Activated CD4-positive, alpha-beta T cell treated with anti-CD3 and anti-CD28 coated beads, Interleukin-2, amount 10 ng/mL, durations not matched to agents 7 days and 5 days (primary cell): ENCODE results near the gene IQCK. TPM values are rescaled to one million over a fixed set of nuclear protein-coding genes. Genes with fewer than 3 reads are reported as not detected.
"Not testable (repeated sequence)": the region's sequence is repeated elsewhere in the genome, so short reads cannot be mapped to it uniquely, and the experiment has no call there.

ENCODE experiments used
- CTCF ChIA-PET: fragments of 350-600 bp; sonication (Branson Sonifier 250); formaldehyde crosslinking; loops from one replicate; lab custom pipeline; 2021; ENCODE audit warnings: antibody characterized with exemption; lab: Charles Lee
- POLR2A ChIA-PET: fragments of 350-600 bp; sonication (Branson Sonifier 250); formaldehyde crosslinking; loops from one replicate; lab custom pipeline; 2021; ENCODE audit warnings: antibody characterized with exemption; lab: Charles Lee
- DNase-seq: peaks from one replicate; pipeline ENCODE4 v3.0.0-alpha.2; 2020
- H3K27ac Mint-ChIP-seq: one replicate; pipeline ENCODE4 v1.8.0; 2021; ENCODE audit warnings: mild to moderate bottlenecking, moderate library complexity, mixed read lengths
- H3K27me3 Mint-ChIP-seq: one replicate; pipeline ENCODE4 v1.8.0; 2021; ENCODE audit warnings: mixed read lengths
- H3K36me3 Mint-ChIP-seq: one replicate; pipeline ENCODE4 v1.8.0; 2021; ENCODE audit warnings: low read depth, mixed read lengths
- H3K4me1 Mint-ChIP-seq: one replicate; pipeline ENCODE4 v1.8.0; 2021; ENCODE audit warnings: mixed read lengths
- H3K4me3 Mint-ChIP-seq: one replicate; pipeline ENCODE4 v1.8.0; 2021; ENCODE audit warnings: mild to moderate bottlenecking, moderate library complexity, mixed read lengths
- H3K9me3 Mint-ChIP-seq: one replicate; pipeline ENCODE4 v1.8.0; 2021; ENCODE audit warnings: mixed read lengths
- total RNA-seq, 2 experiments: library from RNA; stranded (reverse); gene quantifications; one replicate each; pipeline ENCODE4 v1.2.3, GENCODE V29; 2021

The IQCK gene
- total RNA-seq, 2 experiments from 2014 or later: 1.1 to 1.5 TPM

GRCh38 chr16:19771796-19772195 is 53.7 kb downstream of the IQCK start:
- H3K27me3 Mint-ChIP-seq: no peaks in the 10 kb centered on the region
- no peak overlapping the region for H3K4me3 Mint-ChIP-seq
- no peak for DNase-seq
- peaks cover 2% of the 10 kb centered on the region for H3K9me3 Mint-ChIP-seq
- no peaks in the 10 kb centered on the region for H3K4me1 Mint-ChIP-seq
- CTCF ChIA-PET: no interaction called here
- POLR2A ChIA-PET: no interaction called here
- no peak overlapping the region for H3K27ac Mint-ChIP-seq
- H3K36me3 Mint-ChIP-seq: no peaks in the 10 kb centered on the region

GRCh38 chr16:19774024-19774423 is 56.0 kb downstream of the IQCK start:
- Mint-ChIP-seq H3K27ac (no peak overlapping the region), H3K4me3 (no peak overlapping the region), H3K4me1 (peaks cover 2% of the 10 kb centered on the region), H3K36me3 (no peaks in the 10 kb centered on the region), H3K27me3 (no peaks in the 10 kb centered on the region), H3K9me3 (peaks cover 2% of the 10 kb centered on the region)
- POLR2A ChIA-PET: no interaction called here
- no peak for DNase-seq
- CTCF ChIA-PET: no interaction called here

- CTCF ChIA-PET: no interaction called here
- no peak for DNase-seq
- H3K36me3 Mint-ChIP-seq: no peaks in the 10 kb centered on the region
- H3K27ac Mint-ChIP-seq: no peak overlapping the region
- peaks cover 2% of the 10 kb centered on the region for H3K4me1 Mint-ChIP-seq
- POLR2A ChIA-PET: no interaction called here
- no peak overlapping the region for H3K4me3 Mint-ChIP-seq
- H3K27me3 Mint-ChIP-seq: no peaks in the 10 kb centered on the region
- no peaks in the 10 kb centered on the region for H3K9me3 Mint-ChIP-seq
These were observed 58.1 kb downstream of the IQCK start for GRCh38 chr16:19776147-19776546.

- H3K36me3 Mint-ChIP-seq: no peaks in the 10 kb centered on the region
These were observed 58.5 kb downstream of the IQCK start for GRCh38 chr16:19776565-19776964.

GRCh38 chr16:19780321-19780720 is 62.2 kb downstream of the IQCK start:
- DNase-seq: no peak
- H3K36me3 Mint-ChIP-seq: no peaks in the 10 kb centered on the region
- H3K4me1 Mint-ChIP-seq: peaks cover 2% of the 10 kb centered on the region
- no peaks in the 10 kb centered on the region for H3K27me3 Mint-ChIP-seq
- ChIA-PET POLR2A (no interaction called here), CTCF (no interaction called here)
- H3K27ac Mint-ChIP-seq: no peak overlapping the region
- no peak overlapping the region for H3K4me3 Mint-ChIP-seq
- no peaks in the 10 kb centered on the region for H3K9me3 Mint-ChIP-seq

More at GRCh38 chr16:19776565-19776964, 58.5 kb downstream of the IQCK start:
- Mint-ChIP-seq H3K4me3 (no peak overlapping the region), H3K4me1 (peaks cover 2% of the 10 kb centered on the region), H3K9me3 (no peaks in the 10 kb centered on the region), H3K27ac (no peak overlapping the region), H3K27me3 (no peaks in the 10 kb centered on the region)
- POLR2A ChIA-PET: no interaction called here
- CTCF ChIA-PET: no interaction called here
- DNase-seq: no peak

GRCh38 chr16:19781226-19781625 is 63.2 kb downstream of the IQCK start:
- CTCF ChIA-PET: no interaction called here
- H3K27ac Mint-ChIP-seq: no peak overlapping the region
- no peak for DNase-seq
- H3K36me3 Mint-ChIP-seq: no peaks in the 10 kb centered on the region
- H3K4me3 Mint-ChIP-seq: no peak overlapping the region
- H3K9me3 Mint-ChIP-seq: no peaks in the 10 kb centered on the region
- H3K4me1 Mint-ChIP-seq: peaks cover 2% of the 10 kb centered on the region
- POLR2A ChIA-PET: no interaction called here
- no peaks in the 10 kb centered on the region for H3K27me3 Mint-ChIP-seq

GRCh38 chr16:19783363-19784182 is 65.5 kb downstream of the IQCK start:
- Mint-ChIP-seq H3K36me3 (no peaks in the 10 kb centered on the region), H3K27me3 (no peaks in the 10 kb centered on the region), H3K4me3 (no peak overlapping the region), H3K4me1 (no peaks in the 10 kb centered on the region), H3K9me3 (no peaks in the 10 kb centered on the region), H3K27ac (no peak overlapping the region)
- CTCF ChIA-PET: no interaction called here
- no peak for DNase-seq
- POLR2A ChIA-PET: no interaction called here

GRCh38 chr16:19784183-19784736 is 66.2 kb downstream of the IQCK start:
- CTCF ChIA-PET: no interaction called here
- Mint-ChIP-seq H3K36me3 (no peaks in the 10 kb centered on the region), H3K4me3 (no peak overlapping the region), H3K27me3 (no peaks in the 10 kb centered on the region), H3K9me3 (no peaks in the 10 kb centered on the region), H3K4me1 (no peaks in the 10 kb centered on the region), H3K27ac (no peak overlapping the region)
- no peak for DNase-seq
- POLR2A ChIA-PET: no interaction called here

GRCh38 chr16:19785081-19785480 is 67.0 kb downstream of the IQCK start:
- Mint-ChIP-seq H3K27ac (no peak overlapping the region), H3K27me3 (no peaks in the 10 kb centered on the region), H3K9me3 (no peaks in the 10 kb centered on the region), H3K4me1 (no peaks in the 10 kb centered on the region), H3K4me3 (no peak overlapping the region), H3K36me3 (no peaks in the 10 kb centered on the region)
- CTCF ChIA-PET: no interaction called here
- DNase-seq: no peak
- POLR2A ChIA-PET: no interaction called here

GRCh38 chr16:19785512-19786130 is 67.5 kb downstream of the IQCK start:
- DNase-seq: no peak
- ChIA-PET CTCF (no interaction called here), POLR2A (no interaction called here)
- Mint-ChIP-seq H3K9me3 (no peaks in the 10 kb centered on the region), H3K4me1 (no peaks in the 10 kb centered on the region), H3K27me3 (no peaks in the 10 kb centered on the region), H3K36me3 (no peaks in the 10 kb centered on the region), H3K27ac (no peak overlapping the region), H3K4me3 (no peak overlapping the region)

- Mint-ChIP-seq H3K36me3 (peaks cover 14% of the 10 kb centered on the region), H3K4me1 (peaks cover 21% of the 10 kb centered on the region), H3K9me3 (peaks cover 14% of the 10 kb centered on the region)
- H3K27ac Mint-ChIP-seq, POLR2A ChIA-PET, H3K4me3 Mint-ChIP-seq, H3K27me3 Mint-ChIP-seq, DNase-seq, CTCF ChIA-PET: not testable (repeated sequence)
These were observed 83.3 kb downstream of the IQCK start for GRCh38 chr16:19801369-19801768.

GRCh38 chr16:19801824-19802223 is 83.8 kb downstream of the IQCK start:
- H3K27ac Mint-ChIP-seq, H3K4me3 Mint-ChIP-seq, H3K27me3 Mint-ChIP-seq, POLR2A ChIA-PET, CTCF ChIA-PET, DNase-seq: not testable (repeated sequence)
- peaks cover 21% of the 10 kb centered on the region for H3K4me1 Mint-ChIP-seq
- H3K36me3 Mint-ChIP-seq: peaks cover 17% of the 10 kb centered on the region
- peaks cover 16% of the 10 kb centered on the region for H3K9me3 Mint-ChIP-seq

GRCh38 chr16:19802612-19803011 is 84.5 kb downstream of the IQCK start:
- no peak overlapping the region for H3K4me3 Mint-ChIP-seq
- H3K27me3 Mint-ChIP-seq: no peaks in the 10 kb centered on the region
- ChIA-PET POLR2A (no interaction called here), CTCF (no interaction called here)
- peaks cover 21% of the 10 kb centered on the region for H3K4me1 Mint-ChIP-seq
- no peak for DNase-seq
- peaks cover 21% of the 10 kb centered on the region for H3K9me3 Mint-ChIP-seq
- H3K27ac Mint-ChIP-seq: no peak overlapping the region
- peaks cover 21% of the 10 kb centered on the region for H3K36me3 Mint-ChIP-seq
